NCI-H82 treated with DMSO at 0.1 percent for 48 hours (cell line): ENCODE results near the gene ARHGEF3.
"Not testable (repeated sequence)": the region's sequence is repeated elsewhere in the genome, so short reads cannot be mapped to it uniquely, and the experiment has no call there.

Experiments used
- DNase-seq: peaks from one replicate; lab custom pipeline; 2025; ENCODE audit not compliant: unreplicated experiment; lab: John Stamatoyannopoulos, UW

Gene ARHGEF3

DNA sequence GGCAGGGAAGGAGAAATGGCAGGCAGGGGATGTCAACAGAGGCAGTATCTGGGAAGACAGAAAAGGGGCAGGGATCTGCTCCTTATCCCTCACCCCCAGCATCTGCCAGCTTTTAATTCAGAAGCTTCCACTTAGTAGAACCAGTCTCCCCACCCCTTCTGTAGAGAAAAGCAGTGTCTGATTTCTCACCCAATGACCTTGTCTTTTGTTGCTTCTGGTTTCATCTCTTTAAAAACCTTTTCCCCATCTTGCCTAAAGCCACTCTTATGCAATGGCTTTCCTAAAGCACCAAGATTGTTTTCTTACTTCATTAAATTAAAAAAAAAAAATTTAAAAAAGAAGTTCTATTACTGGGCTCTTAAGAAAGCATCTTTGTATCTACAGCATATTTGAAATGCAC is 27.8 kb downstream of the ARHGEF3 start:
- no peak for DNase-seq

DNA sequence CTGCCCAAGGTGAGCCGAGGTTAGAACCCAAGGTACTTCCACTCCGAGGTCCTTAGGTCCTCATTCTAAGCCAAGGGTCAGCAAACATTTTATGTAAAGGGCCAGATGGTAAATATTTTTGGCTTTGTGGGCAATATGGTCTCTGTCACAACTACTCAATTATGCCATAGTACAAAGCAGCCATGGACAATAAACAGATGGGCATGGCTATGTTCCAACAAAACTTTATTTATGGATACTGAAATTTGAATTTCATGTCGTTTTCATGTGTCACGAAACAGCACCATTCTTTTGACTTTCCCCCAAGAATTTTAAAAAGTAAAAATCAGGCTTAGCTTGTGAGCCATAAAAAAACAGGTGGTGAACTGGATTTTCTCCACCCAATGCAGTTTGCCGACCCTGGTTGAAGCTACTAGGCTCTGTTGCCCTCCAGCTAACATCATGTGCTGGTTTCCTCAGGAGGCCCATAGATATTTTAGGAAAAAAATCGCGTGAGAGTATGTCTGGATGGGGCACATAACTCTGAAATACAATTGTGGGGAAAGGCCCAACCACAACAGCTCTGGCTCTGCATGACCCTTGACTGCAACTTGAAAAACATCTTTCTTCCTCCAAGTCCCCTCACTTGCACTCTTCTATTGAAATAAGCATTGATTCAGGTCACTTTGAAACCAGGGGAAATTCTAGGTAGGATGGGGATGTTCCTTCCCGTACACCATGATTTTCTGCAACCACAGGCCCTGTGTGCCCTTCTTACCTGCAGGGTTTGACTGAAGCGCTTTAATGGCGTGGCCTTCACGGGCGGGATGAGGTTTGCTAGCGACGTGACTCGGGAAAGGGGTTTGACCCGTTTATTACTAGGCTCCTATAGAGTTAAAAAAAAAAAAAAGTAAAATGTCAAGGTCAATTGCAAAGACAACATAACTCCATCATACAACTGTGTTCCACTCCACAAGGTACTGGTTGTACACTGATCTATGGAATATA is 28.5 kb downstream of the ARHGEF3 start:
- no peak for DNase-seq

DNA sequence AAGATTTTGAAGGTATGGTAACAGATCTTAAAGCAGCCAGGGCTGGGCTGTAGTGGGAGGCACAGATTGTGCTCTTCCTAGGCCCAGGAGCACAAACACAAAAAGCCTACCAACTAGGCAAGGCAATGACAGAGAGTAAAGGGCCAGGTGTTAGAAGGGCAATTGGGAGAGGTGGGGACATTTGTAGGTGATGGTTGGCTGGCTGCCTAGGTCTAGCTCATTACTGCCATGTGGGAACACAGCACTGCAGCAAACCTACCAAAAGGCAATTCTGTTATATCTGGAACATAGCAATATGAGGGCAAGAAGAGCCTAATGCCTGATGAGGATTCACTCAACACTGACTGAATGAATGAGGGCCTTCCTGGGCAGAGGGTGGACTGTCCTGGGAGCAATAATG is 30.4 kb downstream of the ARHGEF3 start:
- no peak for DNase-seq

DNA sequence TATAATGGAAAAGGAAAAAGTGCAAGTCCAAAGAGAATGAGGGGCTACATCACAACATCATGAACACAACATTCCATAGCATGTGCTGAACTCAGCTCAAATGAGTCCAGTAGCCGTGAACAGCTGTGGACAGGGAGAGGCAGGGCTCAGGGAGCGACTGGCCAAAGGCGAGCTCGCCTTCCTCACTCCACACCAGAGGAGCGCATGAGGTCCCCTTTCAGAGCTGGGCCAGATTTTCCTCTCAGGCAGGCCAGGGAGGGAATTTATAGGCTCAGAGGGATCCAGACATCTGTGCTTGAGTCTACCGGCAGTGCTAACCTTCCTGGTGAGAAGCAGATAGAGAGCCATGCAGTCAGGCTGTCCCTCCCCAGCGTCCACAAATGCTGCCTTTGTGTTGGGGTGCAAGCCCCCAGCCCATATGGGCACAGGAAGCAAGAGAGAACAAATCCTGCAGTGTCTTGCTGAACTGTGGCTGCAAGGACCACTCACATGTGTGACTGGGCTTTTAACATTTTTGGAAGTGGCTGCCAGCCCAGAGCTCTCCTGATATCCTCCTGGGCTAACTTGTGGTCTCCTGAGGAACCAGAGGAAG is 32.5 kb downstream of the ARHGEF3 start:
- DNase-seq, result no peak

DNA sequence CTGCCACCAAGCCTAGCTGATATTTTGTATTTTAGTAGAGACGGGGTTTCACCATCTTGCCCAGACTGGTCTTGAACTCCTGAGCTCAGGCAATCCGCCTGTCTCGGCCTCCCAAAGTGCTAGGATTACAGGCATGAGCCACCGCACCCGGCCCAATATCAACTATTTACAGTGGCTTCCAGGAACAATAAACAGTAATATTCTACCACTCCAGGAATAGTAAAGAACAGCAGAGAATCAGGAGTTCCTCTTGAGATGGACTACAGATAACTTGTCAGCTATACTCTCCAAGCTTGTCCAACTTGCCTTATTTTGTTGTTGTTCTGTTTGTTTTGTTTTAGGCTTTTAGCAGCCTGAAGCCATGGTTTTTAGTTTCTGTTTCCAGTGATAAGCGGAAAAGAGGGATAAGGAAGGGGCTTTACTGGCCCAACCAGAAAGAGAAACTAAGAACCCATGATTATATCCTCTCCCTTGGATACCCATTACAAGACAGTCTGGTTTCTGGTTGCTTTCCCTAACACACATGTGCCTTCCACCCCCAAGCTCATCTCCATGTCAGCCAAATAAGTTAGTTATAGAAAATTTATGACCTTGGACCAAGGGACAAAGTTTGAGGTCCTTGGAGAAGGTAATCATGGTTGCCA is 36.7 kb downstream of the ARHGEF3 start:
- no peak for DNase-seq

DNA sequence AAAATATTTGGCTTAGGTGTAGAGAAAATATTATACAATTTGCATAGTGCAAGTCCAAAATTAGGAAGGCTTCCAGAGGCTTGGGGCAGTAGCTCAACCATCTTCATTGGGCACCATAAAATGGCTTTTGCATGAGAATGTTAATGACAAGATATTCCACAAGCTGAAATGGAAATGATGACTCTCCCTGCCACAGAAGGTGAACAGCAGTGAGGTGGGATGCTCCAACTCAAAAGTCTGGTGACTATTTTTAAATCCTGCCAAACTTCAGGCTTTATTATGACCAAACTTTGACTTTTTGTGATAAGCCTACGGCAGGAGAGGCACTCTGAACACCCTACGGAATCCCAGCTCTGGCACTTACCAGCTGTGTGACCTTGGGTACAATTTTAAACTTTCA is 37.6 kb downstream of the ARHGEF3 start:
- no peak for DNase-seq

DNA sequence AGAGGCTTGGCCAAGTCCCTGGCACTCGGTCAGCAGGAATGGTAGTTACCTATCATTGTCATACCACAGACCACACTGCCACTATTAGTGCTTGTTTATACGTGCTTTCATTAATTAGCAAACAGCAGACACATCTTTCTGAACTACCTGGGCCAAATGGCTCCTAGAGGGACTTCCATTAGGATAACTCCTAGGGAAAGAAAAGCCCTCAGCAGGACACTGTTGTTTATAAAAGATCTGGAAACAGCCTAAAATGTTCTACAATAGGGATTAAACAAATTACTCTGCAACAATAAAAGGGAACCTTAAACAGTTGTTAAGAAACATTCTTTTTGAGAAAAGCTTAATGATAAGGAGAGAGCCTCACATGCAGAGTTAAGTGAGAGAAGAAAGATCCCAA is 38.5 kb downstream of the ARHGEF3 start:
- no peak for DNase-seq

DNA sequence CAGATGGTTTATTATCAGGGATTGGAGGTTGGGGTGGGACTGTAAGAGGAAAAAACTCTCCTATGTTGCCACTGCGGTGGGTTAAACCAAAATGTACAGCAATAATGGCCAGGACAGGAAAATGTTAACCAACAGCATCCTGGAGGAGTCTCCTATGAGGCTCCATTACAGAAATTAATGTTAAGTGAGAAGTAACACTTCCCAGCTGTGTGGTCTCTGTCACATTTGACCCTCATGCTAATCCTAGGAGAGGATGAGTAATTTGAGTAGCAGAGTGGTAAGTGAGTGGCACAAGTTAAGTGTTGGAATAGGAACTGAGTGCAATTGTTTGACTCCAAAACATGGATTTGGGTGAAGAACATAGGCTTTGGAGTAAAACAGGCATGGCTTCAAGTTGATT is 39.0 kb downstream of the ARHGEF3 start:
- no peak for DNase-seq

DNA sequence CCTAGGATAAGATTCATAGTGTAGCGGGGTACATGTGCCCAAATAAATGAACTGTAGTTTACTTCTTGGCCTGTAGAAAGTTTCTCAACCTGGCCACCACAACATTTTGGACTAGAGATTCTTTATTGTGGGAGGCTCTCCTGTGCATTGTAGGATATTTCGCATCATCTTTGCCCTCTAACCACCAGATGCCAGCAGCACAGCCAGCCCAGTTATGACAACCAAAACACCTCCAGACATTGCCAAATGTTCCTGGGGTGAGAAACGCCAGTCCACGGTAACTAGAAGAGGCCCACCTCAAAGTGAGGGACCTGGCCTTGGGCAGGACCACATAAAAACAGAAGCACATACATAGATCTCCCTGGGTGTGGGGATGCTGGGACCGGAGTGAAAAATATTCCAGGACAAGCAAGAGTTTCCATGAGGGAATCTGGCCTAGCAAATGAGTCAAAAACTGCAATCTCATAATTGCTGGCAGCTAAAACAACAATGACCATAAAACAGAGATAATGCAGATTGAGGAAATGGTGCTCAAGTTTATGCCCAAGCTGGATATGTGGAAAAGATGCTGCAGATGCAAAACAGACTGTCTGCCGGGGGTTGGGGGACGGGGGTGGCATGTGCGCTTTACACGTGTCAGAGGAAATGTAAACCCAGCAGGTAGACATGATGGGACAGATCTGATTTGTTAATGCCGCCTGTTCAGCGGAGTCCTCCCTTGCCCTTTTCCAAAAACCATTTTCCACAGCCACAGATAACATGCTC is 39.7 kb downstream of the ARHGEF3 start:
- DNase-seq, result no peak

DNA sequence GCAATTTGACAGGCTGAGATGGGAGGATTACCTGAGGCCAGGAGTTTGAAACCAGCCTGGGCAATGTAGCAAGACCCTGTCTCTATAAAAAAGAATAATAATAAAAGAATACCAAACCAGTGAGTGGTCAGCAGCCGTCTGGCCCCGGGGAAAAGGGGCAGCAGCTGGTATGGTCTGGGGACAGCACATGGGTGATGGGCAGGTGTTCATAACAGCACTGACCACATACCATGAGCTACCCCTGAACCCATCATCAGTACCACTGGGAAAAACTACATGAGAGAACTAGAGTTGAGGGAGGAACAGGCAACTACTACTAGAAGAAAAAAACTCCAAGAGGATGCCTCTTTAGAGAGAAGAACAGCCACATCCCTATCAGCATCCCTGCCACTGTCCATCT is 40.7 kb downstream of the ARHGEF3 start:
- no peak for DNase-seq

DNA sequence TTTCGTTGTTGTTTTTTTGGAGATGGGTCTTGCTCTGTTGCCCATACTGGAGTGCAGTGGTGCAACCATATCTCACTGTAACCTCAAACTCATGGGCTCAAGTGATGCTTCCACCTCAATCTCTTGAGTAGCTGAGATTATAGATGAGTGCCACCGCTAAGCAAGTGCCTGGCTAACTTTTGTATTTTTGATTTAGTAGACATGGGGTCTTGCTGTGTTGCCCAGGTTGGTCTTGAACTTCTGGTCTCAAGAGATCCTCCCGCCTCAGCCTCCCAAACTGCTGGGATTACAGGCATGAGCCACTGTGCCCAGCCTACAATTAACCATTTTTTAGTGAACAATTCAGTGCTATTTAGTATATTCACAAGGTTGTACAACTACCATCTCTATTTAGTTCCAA is 42.2 kb downstream of the ARHGEF3 start:
- DNase-seq, result no peak

DNA sequence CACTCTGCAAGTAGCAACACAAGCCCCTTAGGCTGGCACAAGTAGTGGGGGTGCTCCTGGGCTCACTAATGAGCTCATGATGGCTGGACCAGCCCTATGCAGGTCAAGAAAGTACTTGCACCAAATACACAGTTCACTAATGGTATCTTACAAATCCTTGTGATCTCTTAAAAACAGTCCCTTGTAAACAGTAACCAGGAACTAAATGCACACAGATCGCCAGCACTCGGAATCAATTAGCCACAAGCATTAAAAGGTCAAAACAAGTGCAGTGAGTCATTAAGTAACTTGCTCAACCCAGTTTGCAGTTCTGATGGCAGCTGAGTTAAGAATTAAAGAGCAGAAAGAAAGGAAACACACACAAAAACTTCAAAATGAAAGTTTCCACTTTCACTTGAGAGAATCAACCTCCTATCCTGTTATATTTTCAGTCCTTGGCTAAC is 43.2 kb downstream of the ARHGEF3 start:
- peak; percentile 10 for DNase-seq

DNA sequence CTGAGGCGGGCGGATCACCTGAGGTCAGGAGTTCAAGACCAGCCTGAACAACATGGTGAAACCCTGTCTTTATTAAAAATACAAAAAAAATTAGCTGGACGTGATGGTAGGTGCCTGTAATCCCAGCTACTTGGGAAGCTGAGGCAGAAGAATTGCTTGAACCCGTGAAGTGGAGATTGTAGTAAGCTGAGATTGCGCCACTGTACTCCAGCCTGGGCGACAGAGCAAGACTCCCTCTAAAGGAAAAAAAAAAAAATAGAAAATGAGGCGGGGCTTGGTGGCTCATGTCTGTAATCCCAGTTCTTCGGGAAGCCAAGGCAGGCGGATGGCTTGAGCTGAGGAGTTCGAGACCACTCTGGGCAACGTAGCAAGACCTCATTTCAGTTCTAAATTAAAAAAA is 43.7 kb downstream of the ARHGEF3 start:
- DNase-seq, result not testable (repeated sequence)

DNA sequence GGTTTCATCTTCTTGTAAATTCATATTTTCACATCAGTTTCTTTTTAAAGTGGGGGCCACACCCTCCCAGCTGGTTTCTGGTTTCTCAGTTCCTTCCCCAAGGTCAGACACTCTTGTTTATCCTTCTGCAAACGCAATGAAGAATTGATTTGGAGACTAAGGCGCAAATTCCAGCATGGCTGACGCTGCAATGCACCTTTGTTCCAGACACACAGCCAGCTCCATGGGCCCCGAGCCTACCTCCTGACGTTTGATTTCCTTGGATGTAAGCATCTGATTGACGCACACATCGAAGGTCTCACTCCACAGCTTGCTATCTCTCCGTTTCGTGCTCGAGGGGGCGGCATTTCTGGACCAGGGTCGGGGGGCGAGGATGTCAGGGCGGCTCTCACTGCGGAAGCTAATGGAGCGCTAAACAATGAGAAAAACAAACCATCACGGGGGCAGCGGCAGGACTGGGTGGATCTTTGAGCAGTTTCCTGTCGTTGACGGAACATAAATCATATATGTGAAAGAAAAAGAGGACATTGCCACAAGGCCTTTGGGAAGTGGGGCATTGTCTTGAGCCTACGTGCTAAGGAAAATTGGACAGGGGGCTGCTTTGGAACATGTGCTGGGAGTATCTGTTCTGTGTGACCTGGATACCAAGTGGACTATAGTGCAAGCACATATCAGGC is 46.9 kb downstream of the ARHGEF3 start:
- no peak for DNase-seq

DNA sequence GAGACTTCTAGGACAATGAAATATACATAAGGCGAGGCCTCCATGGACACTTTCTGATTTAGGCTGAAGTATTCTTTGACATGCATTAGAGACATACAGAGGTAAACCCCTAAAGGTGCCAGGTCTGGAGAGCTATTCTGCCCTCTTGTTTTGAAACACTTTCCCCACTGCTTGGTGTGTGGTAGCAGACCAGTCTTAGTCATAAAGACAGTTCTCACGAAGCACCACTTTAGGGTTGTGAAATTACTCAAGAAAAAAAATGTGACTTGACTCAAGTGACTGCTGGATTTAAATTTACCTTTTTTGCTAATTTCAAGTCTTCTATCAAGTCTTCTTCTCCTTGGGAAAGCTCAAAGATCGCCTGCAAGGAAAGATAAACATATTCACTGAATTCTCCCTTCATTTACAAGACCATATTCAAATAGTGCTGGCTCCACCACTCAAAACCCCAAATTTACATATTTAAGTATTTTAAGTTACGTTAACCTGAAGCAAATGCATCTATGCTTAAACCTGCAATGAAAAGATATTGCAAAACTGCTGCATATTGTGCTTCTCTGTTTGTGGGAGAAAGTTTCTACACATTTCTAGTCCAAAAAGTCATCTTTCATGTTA is 48.4 kb downstream of the ARHGEF3 start:
- no peak for DNase-seq

DNA sequence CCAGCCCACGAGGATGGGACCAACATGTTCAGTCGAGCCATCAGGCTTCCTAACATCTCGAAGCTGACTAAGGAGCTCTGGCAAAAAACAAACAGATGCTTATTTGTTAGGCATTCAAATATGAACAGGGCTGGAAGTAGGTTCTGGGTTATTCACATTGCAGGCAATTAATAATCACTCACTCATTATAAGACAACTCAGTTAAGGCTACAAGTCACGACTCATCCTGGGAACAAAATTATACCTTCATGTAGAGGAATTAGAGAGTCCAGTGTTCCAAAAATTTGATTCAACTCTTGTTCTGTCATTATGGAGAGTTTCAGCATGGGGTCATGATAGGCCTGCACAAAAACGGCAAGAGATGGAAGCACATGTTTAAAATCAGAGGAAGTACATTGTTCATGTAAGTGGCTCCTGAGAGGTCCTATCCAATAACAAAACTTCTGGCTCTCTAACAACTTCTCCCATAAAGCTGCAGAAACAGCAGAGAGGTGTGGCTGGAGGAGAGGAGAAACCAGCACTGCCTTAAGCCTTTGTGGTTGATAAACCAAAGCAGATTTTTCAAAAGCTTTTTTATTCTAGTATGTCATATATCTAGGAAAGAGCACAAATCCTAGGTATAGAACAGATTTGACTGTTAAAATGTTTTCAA is 50.6 kb downstream of the ARHGEF3 start:
- DNase-seq, result no peak

DNA sequence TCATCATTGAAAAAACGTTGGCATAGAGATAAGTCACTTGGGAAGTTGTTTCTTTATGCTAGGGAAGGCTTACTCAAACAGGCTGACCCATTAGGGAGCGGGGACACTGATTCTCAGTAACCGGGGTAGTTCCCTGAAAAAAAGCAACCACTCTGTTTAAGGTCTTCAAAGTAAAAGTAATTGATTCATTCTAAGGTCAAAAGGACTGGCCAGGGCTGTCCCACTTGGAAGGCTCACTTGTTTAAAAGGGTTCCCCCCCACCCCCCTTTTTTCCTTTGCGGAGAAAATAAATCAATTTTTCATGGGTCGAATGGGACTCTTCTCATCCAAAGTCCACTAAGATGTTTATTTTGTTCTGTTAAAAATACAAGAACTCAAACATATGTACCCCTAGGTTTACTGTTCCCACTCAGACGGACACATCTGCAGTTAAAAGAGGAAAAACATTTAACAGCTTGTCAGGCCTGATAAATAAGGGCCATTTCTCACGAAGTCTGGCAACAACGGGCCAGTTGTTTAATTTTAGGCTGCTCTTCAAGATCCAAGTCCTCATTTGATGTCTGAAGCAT is 53.0 kb downstream of the ARHGEF3 start:
- DNase-seq, result no peak

DNA sequence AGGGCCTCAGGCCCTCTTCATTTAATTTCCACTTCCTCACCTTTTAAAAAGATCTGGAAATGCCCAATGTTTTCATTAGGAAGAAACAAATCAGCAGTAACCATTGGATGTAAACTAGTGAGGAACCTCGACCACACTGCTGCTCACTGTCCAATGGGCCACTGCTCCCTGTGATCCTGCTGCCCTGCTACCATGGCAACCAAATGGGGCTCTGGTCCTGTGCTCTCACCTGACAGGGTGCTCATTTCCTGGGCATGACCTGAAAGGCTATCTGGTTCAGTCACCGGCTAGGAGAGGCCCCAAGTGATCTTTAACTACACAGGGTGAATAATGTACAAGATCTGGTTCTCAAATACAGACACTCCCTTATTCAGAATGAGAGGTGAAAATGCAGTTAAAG is 54.6 kb downstream of the ARHGEF3 start:
- no peak for DNase-seq

DNA sequence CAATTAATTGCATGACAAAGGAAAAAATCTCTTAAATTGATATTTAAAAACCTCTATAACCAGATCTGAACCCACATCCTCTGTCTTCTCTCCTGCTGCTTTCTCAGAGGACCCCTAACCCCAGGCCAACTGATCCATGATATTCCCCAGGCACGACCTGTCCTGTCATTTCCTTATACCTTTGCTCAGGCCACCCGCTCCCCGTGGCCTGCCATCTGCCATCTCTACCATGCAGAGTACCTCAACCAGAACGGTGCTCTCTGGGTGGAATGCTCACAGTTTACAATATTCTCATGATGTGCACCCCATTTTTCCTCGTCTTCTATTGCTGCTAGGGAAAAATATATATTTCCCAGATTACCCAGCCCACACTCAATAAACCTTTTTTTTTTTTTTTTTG is 57.7 kb downstream of the ARHGEF3 start:
- no peak for DNase-seq
